HepG2 (cell line): ENCODE data around the gene CAMTA2. TPM values are rescaled to one million over a fixed set of nuclear protein-coding genes. Genes with fewer than 3 reads are reported as not detected.

Experiments
- ATAC-seq: fragments of 200-7000 bp; cut with Tn5 transposase; 3 replicates; pipeline ENCODE4 v1.9.1; 2020; ENCODE audit warnings: mild to moderate bottlenecking, moderate library complexity
- BruUV-seq: library from RNA; stranded (reverse); fragments of 400-500 nt; replicated peaks from 2 replicates; lab custom pipeline; 2021; lab: Mats Ljungman, UMichigan
- CTCF ChIA-PET: fragments of 300-600 bp; formaldehyde crosslinking; extraction: SDS; loops from one replicate; lab custom pipeline; 2021; ENCODE audit warnings: low total read pairs, inconsistent platforms, low intra/inter-chr PET ratio; lab: Yijun Ruan, JAX
- POLR2A ChIA-PET: fragments of 350-600 bp; sonication (Branson Sonifier 250); formaldehyde crosslinking; loops from one replicate; lab custom pipeline; 2020; ENCODE audit warnings: antibody characterized with exemption, inconsistent platforms; lab: Yijun Ruan, JAX
- DNase-seq: peaks from one replicate; pipeline ENCODE4 v3.0.0-alpha.2; 2015; ENCODE audit warnings: low spot score
- FAIRE-seq: peaks from 3 replicates; lab custom pipeline; 2011; peaks lifted over from hg19 to GRCh38; lab: Jason Lieb, UNC
- H2AFZ ChIP-seq: one replicate; pipeline ENCODE4 v1.6.1; 2011; ENCODE audit warnings: low read length, inconsistent platforms
- H3K27ac ChIP-seq: fragments of 300-600 bp; 3 replicates; pipeline ENCODE4 v1.8.0; 2011; ENCODE audit warnings: mixed run types, mild to moderate bottlenecking, mixed read lengths, low read length, inconsistent platforms; ENCODE audit not compliant: insufficient read depth; ENCODE audit errors: extremely low read length
- H3K27me3 ChIP-seq, 2 experiments: fragments of 200-600 bp in 1 of 2; 2 replicates in 1 of 2; 3 replicates in 1 of 2; pipeline versions ENCODE4 v1.6.0 to v1.8.0; 2011; ENCODE audit warnings: low read length in 2 of 2, mild to moderate bottlenecking in 2 of 2, moderate library complexity in 2 of 2, inconsistent platforms in 1 of 2; ENCODE audit not compliant: insufficient read depth in 2 of 2, control insufficient read depth in 1 of 2
- H3K36me3 ChIP-seq, 2 experiments: fragments of 200-600 bp in 1 of 2; replicated peaks in 1 of 2; 2 replicates in 1 of 2; 3 replicates in 1 of 2; pipeline versions ENCODE4 v1.5.1 to v1.8.0; 2011; ENCODE audit warnings: low read length in 2 of 2, inconsistent platforms in 1 of 2; ENCODE audit not compliant: insufficient read depth in 2 of 2, control insufficient read depth in 1 of 2
- H3K4me1 ChIP-seq: 2 replicates; pipeline ENCODE4 v1.5.1; 2012; ENCODE audit warnings: low read length, inconsistent platforms; ENCODE audit not compliant: insufficient read depth
- H3K4me2 ChIP-seq: 2 replicates; pipeline ENCODE4 v1.6.0; 2011; ENCODE audit warnings: low read depth, low read length, inconsistent platforms
- H3K4me3 ChIP-seq, 3 experiments: fragments of 200-600 bp in 1 of 3; sonication (generic), shearing (Covaris generic) in 1 of 3; replicated peaks in 1 of 3; 2 replicates each; pipeline ENCODE4 v1.5.1; 2011 to 2016; ENCODE audit warnings: low read length in 3 of 3, inconsistent platforms in 2 of 3, low read depth in 2 of 3, mild to moderate bottlenecking in 2 of 3, control low read depth in 1 of 3, mixed read lengths in 1 of 3; ENCODE audit not compliant: insufficient read depth in 1 of 3
- H3K79me2 ChIP-seq: one replicate; pipeline ENCODE4 v1.6.1; 2011; ENCODE audit warnings: low read length, inconsistent platforms; ENCODE audit not compliant: insufficient read depth
- H3K9ac ChIP-seq: 2 replicates; pipeline ENCODE4 v1.6.0; 2011; ENCODE audit warnings: mild to moderate bottlenecking, low read depth, low read length, inconsistent platforms; ENCODE audit not compliant: insufficient read depth
- H3K9me3 ChIP-seq: 2 replicates; pipeline ENCODE4 v1.5.1; 2012; ENCODE audit warnings: mild to moderate bottlenecking, low read length
- H4K20me1 ChIP-seq: 2 replicates; pipeline ENCODE4 v1.6.0; 2011; ENCODE audit warnings: inconsistent platforms, mild to moderate bottlenecking, low read length, moderate library complexity; ENCODE audit not compliant: insufficient read depth
- ARHGAP35 ChIP-seq: sonication (generic); formaldehyde crosslinking; IDR thresholded peaks from 2 replicates; pipeline ENCODE4 v1.9.0; 2022; ENCODE audit warnings: mild to moderate bottlenecking, inconsistent platforms, moderate library complexity, missing genetic modification reagents, borderline replicate concordance
- ATF1 ChIP-seq: IDR thresholded peaks from 2 replicates; pipeline ENCODE4 v1.6.1; 2016; ENCODE audit warnings: mild to moderate bottlenecking, control low read depth
- CSRNP1 ChIP-seq: sonication (generic); formaldehyde crosslinking; IDR thresholded peaks from 2 replicates; pipeline ENCODE4 v1.8.1; 2023; ENCODE audit warnings: mild to moderate bottlenecking, missing genetic modification reagents
- CTCF ChIP-seq: sonication (generic); formaldehyde crosslinking; IDR thresholded peaks from 2 replicates; pipeline ENCODE4 v1.5.0; 2020; ENCODE audit warnings: mild to moderate bottlenecking, missing genetic modification reagents, moderate library complexity
- KLF6 ChIP-seq: IDR thresholded peaks from 2 replicates; pipeline ENCODE4 v1.8.0; 2016; ENCODE audit warnings: missing biosample characterization, missing genetic modification reagents
- MNT ChIP-seq: fragments of 450-650 bp; IDR thresholded peaks from 2 replicates; pipeline ENCODE4 v1.6.1; 2016
- MTA3 ChIP-seq: sonication (generic); formaldehyde crosslinking; IDR thresholded peaks from 2 replicates; pipeline ENCODE4 v1.4.0; 2020; ENCODE audit warnings: missing genetic modification reagents
- NFKB2 ChIP-seq: sonication (generic); formaldehyde crosslinking; IDR thresholded peaks from 2 replicates; pipeline ENCODE4 v1.4.0; 2020; ENCODE audit warnings: missing genetic modification reagents, borderline replicate concordance
- REPIN1 ChIP-seq: sonication (generic); formaldehyde crosslinking; IDR thresholded peaks from 2 replicates; pipeline ENCODE4 v1.8.0; 2022; ENCODE audit warnings: missing genetic modification reagents, low read depth, mild to moderate bottlenecking, borderline replicate concordance
- RXRB ChIP-seq: IDR thresholded peaks from 2 replicates; pipeline ENCODE4 v1.6.1; 2016; ENCODE audit warnings: borderline replicate concordance, missing genetic modification reagents, missing compliant biosample characterization
- TCF12 ChIP-seq, 2 experiments: fragments of 450-650 bp in 1 of 2; sonication (generic) in 1 of 2; formaldehyde crosslinking in 1 of 2; IDR thresholded peaks; 2 replicates each; pipeline versions ENCODE4 v1.6.1 to v1.8.0; 2017 to 2022; ENCODE audit warnings: antibody characterized with exemption in 1 of 2, mild to moderate bottlenecking in 1 of 2, missing genetic modification reagents in 1 of 2, moderate library complexity in 1 of 2
- THAP11 ChIP-seq: IDR thresholded peaks from 2 replicates; pipeline ENCODE4 v1.6.1; 2016; ENCODE audit warnings: missing biosample characterization, missing genetic modification reagents
- ZBTB37 ChIP-seq: sonication (generic); formaldehyde crosslinking; IDR thresholded peaks from 2 replicates; pipeline ENCODE4 v1.4.0; 2020; ENCODE audit warnings: mild to moderate bottlenecking, missing genetic modification reagents
- ZNF143 ChIP-seq: sonication (generic); formaldehyde crosslinking; IDR thresholded peaks from 2 replicates; pipeline ENCODE4 v1.4.0; 2020; ENCODE audit warnings: missing genetic modification reagents
- WGBS: methylation state at CpG from one replicate; pipeline ENCODE4 v1.1.6; 2017; ENCODE audit warnings: low lambda C conversion rate; 5-methylcytosine and 5-hydroxymethylcytosine counted together
- in situ Hi-C: cut with HindIII; loops from 2 replicates; pipeline ENCODE4 v1.10.0; 2017; ENCODE audit warnings: low pct_unique_long_range_greater_than_20kb; ENCODE audit not compliant: extremely low pct_ligation_motif_present
- intact Hi-C: fragments of 100-400 bp; cut with micrococcal nuclease; formaldehyde crosslinking; loops from one replicate; pipeline ENCODE4 v1.10.0; 2022; ENCODE audit not compliant: unreplicated experiment
- polyA plus RNA-seq, 8 experiments: library from polyadenylated mRNA; depleted of rRNA in 3 of 8; stranded (reverse) in 7 of 8; unstranded in 1 of 8; fragments of >200 nt; fragmentation: Illumina TruSeq in 4 of 8; extraction: Trizol in 4 of 8; gene quantifications; 2 replicates each; pipeline versions ENCODE4 v1.2.1 to v1.2.3, GENCODE V29; 2011 to 2016; ENCODE audit warnings: low read depth in 4 of 8, missing spikeins in 1 of 8, mixed read lengths in 1 of 8; ENCODE audit not compliant: insufficient read depth in 1 of 8
- total RNA-seq, 5 experiments: library from RNA; depleted of rRNA; stranded (reverse); fragments of >200 nt; fragmentation: Illumina TruSeq; extraction: Trizol; gene quantifications; 2 replicates each; pipeline ENCODE4 v1.2.3, GENCODE V29; 2016; ENCODE audit warnings: low read depth in 1 of 5

The CAMTA2 gene
- total and polyA plus RNA-seq, 2 of the 13 experiments (the other 11 are each of a cell fraction or from before 2014, with no cell fraction given), result 4.1 to 7.1 TPM

GRCh38 chr17:5019475-5019956 lies 32.0 kb upstream of the CAMTA2 start:
- Histone ChIP-seq H3K79me2 (no peaks in the 10 kb centered on the region), H3K9me3 (no peaks in the 10 kb centered on the region), H3K9ac (no peak overlapping the region), H3K4me3 (no peak overlapping the region), H3K27me3 (no peaks in the 10 kb centered on the region), H3K27ac (no peak overlapping the region), H3K4me2 (no peak overlapping the region), H3K36me3 (peaks cover 32 to 70% of the 10 kb centered on the region in 2 experiments), H2AFZ (no peak overlapping the region), H3K4me1 (no peaks in the 10 kb centered on the region), H4K20me1 (no peaks in the 10 kb centered on the region)
- no TSS peak for BruUV-seq
- intact Hi-C loops (no loop called here), in situ Hi-C loops (no loop called here)
- TF ChIP-seq THAP11 (CRISPR knock-in tag) (peak; percentile 81), ZBTB37 (CRISPR knock-in tag) (no peak), MNT (0 out of 2 replicates have a peak, but pooled peaks have one; percentile 14), KLF6 (no peak), REPIN1 (CRISPR knock-in tag) (no peak), NFKB2 (no peak), CTCF (CRISPR knock-in tag) (peak; percentile 47), MTA3 (no peak), RXRB (CRISPR knock-in tag) (no peak), ARHGAP35 (CRISPR knock-in tag) (0 out of 2 replicates have a peak, but pooled peaks have one; percentile 26), TCF12 (IDR thresholded peaks at IDR 0.05) (no peak), TCF12 (CRISPR knock-in tag; IDR thresholded peaks at IDR 0.05) (no peak), ATF1 (no peak), CSRNP1 (CRISPR knock-in tag) (no peak), ZNF143 (peak; percentile 73)
- POLR2A ChIA-PET, result interaction anchor here (1.7 kb wide), 1 partner anchor 13 kb away, joined by 4 read pairs; no protein-coding TSS in a partner anchor
- CTCF ChIA-PET, result no interaction called here
- FAIRE-seq, result no peak
- no peak for DNase-seq
- no CpG with 5 or more reads among the region's 1 CpG for WGBS
- ATAC-seq, result peak; percentile 34
